Skeletal muscle cell (primary cell): Measurements from ENCODE around the gene C1orf226.

Source experiments
- DNase-seq: peaks from one replicate; pipeline ENCODE4 v3.0.0-alpha.2; 2010; ENCODE audit warnings: low read depth
- H3K4me3 ChIP-seq: 2 replicates; pipeline ENCODE4 v1.5.1; 2011; ENCODE audit warnings: low read depth, mild to moderate bottlenecking, control low read depth, low read length, moderate library complexity

C1orf226 gene

GRCh38 chr1:162364498-162364897 is 17.0 kb upstream of the C1orf226 start:
- no peak for DNase-seq
- no peak overlapping the region for H3K4me3 ChIP-seq

GRCh38 chr1:162365284-162366020 is 16.1 kb upstream of the C1orf226 start:
- H3K4me3 ChIP-seq, result no peak overlapping the region
- DNase-seq, result no peak

- no peak for DNase-seq
- no peak overlapping the region for H3K4me3 ChIP-seq
These were observed 15.4 kb upstream of the C1orf226 start for GRCh38 chr1:162366149-162366548.

GRCh38 chr1:162366671-162367070 is 14.9 kb upstream of the C1orf226 start:
- H3K4me3 ChIP-seq, result peak overlapping the region; percentile 33

GRCh38 chr1:162367073-162367472 is 14.5 kb upstream of the C1orf226 start:
- peak overlapping the region; percentile 33 for H3K4me3 ChIP-seq
- DNase-seq, result no peak

More at GRCh38 chr1:162366671-162367070, 14.9 kb upstream of the C1orf226 start:
- no peak for DNase-seq

- no peak for DNase-seq
- H3K4me3 ChIP-seq, result no peak overlapping the region
These were observed 13.8 kb upstream of the C1orf226 start for GRCh38 chr1:162367772-162368171.

- no peak overlapping the region for H3K4me3 ChIP-seq
- DNase-seq, result no peak
These were observed 13.1 kb upstream of the C1orf226 start for GRCh38 chr1:162368451-162368850.

GRCh38 chr1:162369571-162369970 is 12.0 kb upstream of the C1orf226 start:
- H3K4me3 ChIP-seq, result no peak overlapping the region

GRCh38 chr1:162370161-162370560 is 11.4 kb upstream of the C1orf226 start:
- no peak for DNase-seq

More at GRCh38 chr1:162369571-162369970, 12.0 kb upstream of the C1orf226 start:
- DNase-seq, result no peak

GRCh38 chr1:162370721-162371120 is 10.8 kb upstream of the C1orf226 start:
- DNase-seq, result no peak
- H3K4me3 ChIP-seq, result no peak overlapping the region

More at GRCh38 chr1:162370161-162370560, 11.4 kb upstream of the C1orf226 start:
- no peak overlapping the region for H3K4me3 ChIP-seq

- DNase-seq, result no peak
- H3K4me3 ChIP-seq, result no peak overlapping the region
These were observed 9.9 kb upstream of the C1orf226 start for GRCh38 chr1:162371611-162372010.

- no peak for DNase-seq
- no peak overlapping the region for H3K4me3 ChIP-seq
These were observed 9.1 kb upstream of the C1orf226 start for GRCh38 chr1:162372159-162373071.

- DNase-seq, result no peak
- no peak overlapping the region for H3K4me3 ChIP-seq
These were observed 8.5 kb upstream of the C1orf226 start for GRCh38 chr1:162373072-162373427.

- no peak for DNase-seq
- H3K4me3 ChIP-seq, result no peak overlapping the region
These were observed 7.8 kb upstream of the C1orf226 start for GRCh38 chr1:162373541-162374260.

- DNase-seq, result no peak
These were observed 7.1 kb upstream of the C1orf226 start for GRCh38 chr1:162374406-162374805.

GRCh38 chr1:162375463-162375862 is 6.1 kb upstream of the C1orf226 start:
- no peak for DNase-seq
- H3K4me3 ChIP-seq, result no peak overlapping the region

More at GRCh38 chr1:162374406-162374805, 7.1 kb upstream of the C1orf226 start:
- no peak overlapping the region for H3K4me3 ChIP-seq

- DNase-seq, result no peak
- H3K4me3 ChIP-seq, result no peak within 1 kb of the TSS
These were observed 4.8 kb upstream of the C1orf226 start, which contains the start of gene SPATA46 for GRCh38 chr1:162376691-162377090. SPATA46 (minus strand) TSS chr1:162376854; CDS start chr1:162376790, 64 bp downstream.

- H3K4me3 ChIP-seq, result no peak overlapping the region
- no peak for DNase-seq
These were observed 1.3 kb upstream of the C1orf226 start for GRCh38 chr1:162380061-162380846.
